ENCODE data around the gene IL17RA.
A peak's percentile ranks its signal among the peaks of the same experiment; 100 is the strongest.

IL17RA gene

GRCh38 chr22:17085277-17086181 lies 729 bp downstream of the IL17RA start:
- DNase-seq, result peak; percentile 55

DNA sequence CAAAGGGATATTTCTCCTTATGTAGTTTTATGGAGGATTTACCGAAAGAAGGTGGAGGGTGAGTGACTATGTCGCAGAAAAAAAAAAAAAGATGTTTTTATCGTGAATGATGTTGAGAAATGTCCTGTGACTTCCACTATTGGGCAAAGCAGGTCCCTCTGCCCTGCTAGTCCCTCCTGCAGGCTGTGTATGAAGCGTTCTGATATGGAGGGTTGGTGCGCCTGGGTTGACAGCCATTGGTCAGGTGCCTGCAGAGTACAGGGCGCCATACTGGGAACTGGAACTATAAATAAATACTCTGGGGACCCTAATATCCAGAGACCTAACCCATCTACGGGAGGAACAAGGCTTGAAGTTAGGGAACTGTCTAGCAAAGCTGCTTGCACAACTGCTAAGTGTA lies 1.5 kb downstream of the IL17RA start:
- DNase-seq, result peak; percentile 37

- no peak for DNase-seq
Measured at GRCh38 chr22:17086788-17087497, 2.1 kb downstream of the IL17RA start.

- DNase-seq, result no peak
Measured at GRCh38 chr22:17087498-17088131, 2.8 kb downstream of the IL17RA start.

- DNase-seq, result no peak
Measured at GRCh38 chr22:17090550-17090949, 5.8 kb downstream of the IL17RA start.

GRCh38 chr22:17091851-17092250 lies 7.1 kb downstream of the IL17RA start:
- no peak for DNase-seq

- no peak for DNase-seq
Measured at GRCh38 chr22:17093081-17093480, 8.3 kb downstream of the IL17RA start.

- no peak for DNase-seq
Measured at GRCh38 chr22:17095538-17095937, 10.7 kb downstream of the IL17RA start.

DNA sequence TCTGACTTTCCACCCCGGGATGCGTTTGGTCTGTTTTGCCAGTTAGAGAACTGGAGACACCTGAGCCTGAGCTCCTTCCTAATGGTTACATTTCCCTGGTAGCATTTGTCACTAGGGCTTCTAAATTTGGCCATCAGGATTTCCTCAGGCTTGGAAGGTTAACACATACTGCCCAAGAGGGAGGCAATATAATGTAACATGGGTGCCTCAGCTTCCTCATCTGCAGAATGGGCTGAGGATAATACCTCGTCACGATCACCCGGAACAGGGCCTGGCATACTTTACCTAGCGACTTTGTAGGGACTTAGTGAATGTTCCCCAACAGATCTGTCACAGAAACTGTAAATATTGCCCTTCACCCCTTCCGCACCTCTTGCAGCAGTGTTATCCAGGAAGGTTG lies 11.3 kb downstream of the IL17RA start:
- DNase-seq, result no peak

DNA sequence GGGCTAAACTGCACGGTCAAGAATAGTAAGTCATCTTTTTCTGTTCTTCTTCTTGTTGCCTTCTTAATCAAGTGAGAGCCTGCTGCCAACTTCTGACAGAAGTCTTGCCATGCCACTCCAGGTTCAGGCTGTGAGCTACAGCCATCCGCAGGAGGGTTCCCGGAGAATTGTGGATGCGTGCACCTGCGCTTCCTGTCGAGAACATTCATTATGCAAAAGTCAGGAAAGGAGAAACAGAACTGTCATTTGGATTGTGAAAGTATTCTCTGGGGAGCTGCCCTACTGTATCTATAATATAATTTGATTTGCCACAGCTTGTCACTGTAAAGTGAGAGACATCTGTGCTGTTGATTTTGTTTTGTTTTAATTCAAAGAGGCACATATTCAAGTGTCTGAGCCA lies 12.3 kb downstream of the IL17RA start:
- no peak for DNase-seq

GRCh38 chr22:17097701-17098100 lies 12.9 kb downstream of the IL17RA start:
- DNase-seq, result no peak

DNA sequence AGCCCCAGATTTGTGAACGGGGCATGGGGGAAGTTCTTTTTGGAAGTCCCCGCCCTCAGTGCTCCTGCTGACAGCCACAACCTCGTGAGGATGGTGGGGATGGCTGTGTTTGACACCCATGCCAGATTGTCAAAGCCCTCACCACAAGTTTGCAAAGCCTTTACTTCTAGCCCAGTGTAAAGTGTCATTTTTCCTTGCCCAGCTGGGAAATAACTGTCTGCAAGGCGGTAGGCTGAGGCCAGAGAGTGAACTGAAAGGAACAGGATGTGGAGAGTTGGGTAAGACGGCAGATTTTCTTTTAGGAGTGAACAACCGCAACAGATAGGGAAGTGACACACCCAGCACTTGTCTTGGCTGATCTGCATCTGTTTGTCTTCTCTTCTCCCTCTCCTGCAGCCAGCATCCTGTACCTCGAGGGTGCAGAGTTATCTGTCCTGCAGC lies 13.6 kb downstream of the IL17RA start:
- DNase-seq, result no peak

DNA sequence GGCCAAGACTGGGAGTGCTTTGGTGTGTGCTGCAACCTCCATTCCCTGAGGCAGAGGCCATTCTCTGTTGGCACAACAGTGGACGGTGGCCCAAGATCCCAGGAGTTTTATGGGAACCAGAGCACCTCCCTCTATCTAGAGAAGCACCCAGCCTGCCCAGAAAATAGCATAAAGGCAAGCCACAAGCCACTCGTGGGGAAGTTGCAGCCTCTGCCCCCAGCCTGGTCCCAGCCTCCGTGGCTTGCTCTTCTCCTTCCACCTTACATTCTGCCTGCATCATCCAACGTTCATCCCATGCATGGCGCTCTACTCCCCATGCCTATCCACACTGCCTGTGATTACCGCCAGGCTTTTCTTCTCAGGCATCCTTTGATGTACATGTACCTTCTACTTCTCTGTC lies 15.8 kb downstream of the IL17RA start:
- no peak for DNase-seq

GRCh38 chr22:17101475-17102296 lies 16.9 kb downstream of the IL17RA start:
- DNase-seq, result no peak

- DNase-seq, result no peak
Measured at GRCh38 chr22:17102297-17102667, 17.5 kb downstream of the IL17RA start.

GRCh38 chr22:17103351-17103750 lies 18.6 kb downstream of the IL17RA start:
- no peak for DNase-seq

- no peak for DNase-seq
Measured at GRCh38 chr22:17104336-17104935, 19.6 kb downstream of the IL17RA start.

DNA sequence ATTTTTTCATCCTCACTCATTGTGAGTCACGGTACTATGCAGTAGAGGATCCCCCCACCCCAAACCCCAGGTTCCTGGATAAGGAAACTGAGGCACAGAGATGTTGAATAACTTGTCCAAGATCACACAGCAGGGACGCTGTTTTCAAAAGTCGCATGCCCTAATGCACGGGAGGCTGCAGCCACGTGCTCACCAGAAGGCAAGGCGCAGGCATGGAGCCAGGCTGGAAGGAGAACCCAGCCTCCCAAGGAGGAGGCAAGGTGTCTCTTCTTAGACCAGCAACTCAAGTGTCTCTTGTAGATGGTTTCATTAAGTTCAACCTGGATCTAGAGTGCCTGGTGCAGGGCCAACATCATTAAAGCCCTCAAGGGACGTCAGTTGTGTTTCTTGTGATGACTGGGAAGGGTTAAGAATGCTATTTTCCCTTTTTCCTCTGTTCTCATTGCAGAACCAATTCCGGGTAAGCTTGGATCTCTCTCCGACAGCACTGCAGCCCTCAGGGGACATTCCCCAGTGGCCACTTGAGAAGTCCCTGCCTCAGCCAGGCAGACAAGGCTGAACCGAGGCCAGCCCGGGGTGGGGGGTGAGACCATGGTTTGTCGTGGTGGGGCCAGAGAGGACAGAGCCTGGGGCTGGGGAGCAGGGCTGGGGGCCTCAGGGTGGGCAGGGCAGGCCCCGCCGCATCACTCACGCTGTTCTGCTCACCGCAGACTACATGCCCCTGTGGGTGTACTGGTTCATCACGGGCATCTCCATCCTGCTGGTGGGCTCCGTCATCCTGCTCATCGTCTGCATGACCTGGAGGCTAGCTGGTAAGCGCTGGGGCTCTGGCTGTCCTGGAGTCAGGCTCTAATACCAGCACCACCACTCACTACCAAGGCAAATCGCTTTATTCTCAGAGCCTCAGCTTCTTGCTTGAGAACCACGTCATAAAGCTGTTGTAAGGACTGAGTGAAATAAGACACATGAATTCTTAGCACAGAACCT lies 20.6 kb downstream of the IL17RA start:
- no peak for DNase-seq

DNA sequence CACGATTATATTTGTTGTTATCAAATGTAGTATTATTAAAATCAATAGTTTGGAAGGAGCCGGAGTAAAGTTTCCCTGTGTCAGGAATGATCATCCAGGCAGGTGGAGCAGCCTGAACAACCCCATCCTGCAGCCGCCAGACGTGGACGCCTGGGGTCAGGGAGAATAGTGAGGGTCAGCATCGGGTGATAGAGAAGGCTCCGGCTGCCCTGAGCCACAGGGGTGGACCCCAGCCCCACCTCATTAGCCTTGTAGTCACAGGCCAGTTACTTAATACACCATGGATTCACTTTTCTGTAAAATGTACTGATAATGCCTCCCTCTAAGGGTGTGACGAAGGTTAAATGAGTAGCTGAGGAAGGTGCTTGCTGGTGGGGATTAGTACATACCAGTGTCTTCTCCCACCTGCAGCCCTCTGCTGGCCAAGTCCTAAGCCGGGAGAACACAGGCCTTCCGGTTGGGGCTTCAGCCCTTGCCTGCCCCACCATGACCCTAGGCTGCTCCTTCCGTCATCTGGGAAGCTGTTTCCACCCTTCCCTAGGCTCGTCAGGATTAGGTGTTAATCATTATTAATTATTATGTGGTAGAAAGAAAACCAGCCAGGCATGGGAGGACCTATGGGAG lies 21.5 kb downstream of the IL17RA start:
- no peak for DNase-seq

GRCh38 chr22:17106785-17107546 lies 22.2 kb downstream of the IL17RA start:
- DNase-seq, result no peak

Measured in activated naive CD4-positive, alpha-beta T cell treated with anti-CD3 and anti-CD28 coated beads, Interleukin-2, amount 50 U/mL, for 16 hours (primary cell).